ENCODE results near the gene DDX41. TPM values are rescaled to one million over a fixed set of nuclear protein-coding genes. Genes with fewer than 3 reads are reported as not detected.

Gene DDX41
- total and polyA plus RNA-seq, 2 of the 13 experiments (the other 11 are each of a cell fraction or from before 2014, with no cell fraction given), result 62.8 to 105 TPM

DNA sequence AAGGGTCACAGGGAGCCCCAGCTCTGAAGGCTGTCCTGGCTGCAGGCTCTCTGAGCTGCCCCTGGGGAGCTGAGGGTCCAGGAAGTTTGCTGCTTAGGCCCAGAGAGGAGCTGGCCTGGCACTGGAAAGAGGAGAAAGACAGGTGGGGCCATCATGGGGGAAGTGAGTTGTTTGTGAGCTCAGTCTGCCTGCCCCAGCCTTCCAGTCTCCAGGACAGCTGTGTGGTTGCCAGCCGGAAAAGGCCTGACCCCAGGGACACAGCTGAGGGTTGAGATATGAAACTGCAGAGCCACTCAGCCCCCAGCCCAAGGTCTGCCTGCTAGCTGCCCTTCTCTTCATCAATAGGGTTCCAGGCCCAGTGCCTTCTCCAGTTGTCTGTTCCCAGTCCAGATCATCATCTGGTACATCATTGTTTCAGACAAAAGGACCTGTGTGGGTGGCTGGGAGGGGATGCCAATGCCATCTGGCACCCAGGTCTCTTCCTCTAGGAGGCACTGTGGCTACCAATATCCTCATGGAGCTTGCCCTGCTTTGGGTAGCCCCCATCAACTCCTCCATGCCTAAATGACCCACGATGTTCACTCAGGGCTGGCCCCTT is 4.3 kb upstream of the DDX41 start:
- FAIRE-seq (no peak), ATAC-seq (no peak), DNase-seq (ENCODE audit: low spot score) (no peak)
- ChIA-PET CTCF (ENCODE audit: low intra/inter-chr PET ratio, low total read pairs) (no interaction called here), POLR2A (interaction anchor here (1.5 kb wide), 1 partner anchor 24 kb away, joined by 3 read pairs; the partner anchor contains the start of gene PDLIM7)
- H3K79me2 ChIP-seq (ENCODE audit: insufficient read depth, low read length), result peaks cover 5% of the 10 kb centered on the region
- H3K9me3 ChIP-seq (ENCODE audit: low read length), result no peaks in the 10 kb centered on the region
- TF ChIP-seq, protein P1, sequence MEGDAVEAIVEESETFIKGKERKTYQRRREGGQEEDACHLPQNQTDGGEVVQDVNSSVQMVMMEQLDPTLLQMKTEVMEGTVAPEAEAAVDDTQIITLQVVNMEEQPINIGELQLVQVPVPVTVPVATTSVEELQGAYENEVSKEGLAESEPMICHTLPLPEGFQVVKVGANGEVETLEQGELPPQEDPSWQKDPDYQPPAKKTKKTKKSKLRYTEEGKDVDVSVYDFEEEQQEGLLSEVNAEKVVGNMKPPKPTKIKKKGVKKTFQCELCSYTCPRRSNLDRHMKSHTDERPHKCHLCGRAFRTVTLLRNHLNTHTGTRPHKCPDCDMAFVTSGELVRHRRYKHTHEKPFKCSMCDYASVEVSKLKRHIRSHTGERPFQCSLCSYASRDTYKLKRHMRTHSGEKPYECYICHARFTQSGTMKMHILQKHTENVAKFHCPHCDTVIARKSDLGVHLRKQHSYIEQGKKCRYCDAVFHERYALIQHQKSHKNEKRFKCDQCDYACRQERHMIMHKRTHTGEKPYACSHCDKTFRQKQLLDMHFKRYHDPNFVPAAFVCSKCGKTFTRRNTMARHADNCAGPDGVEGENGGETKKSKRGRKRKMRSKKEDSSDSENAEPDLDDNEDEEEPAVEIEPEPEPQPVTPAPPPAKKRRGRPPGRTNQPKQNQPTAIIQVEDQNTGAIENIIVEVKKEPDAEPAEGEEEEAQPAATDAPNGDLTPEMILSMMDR (CRISPR knock-in tag; IDR thresholded peaks at IDR 0.05), result 0 out of 2 replicates have a peak, but pooled peaks have one; percentile 18
- TF ChIP-seq, protein P2, sequence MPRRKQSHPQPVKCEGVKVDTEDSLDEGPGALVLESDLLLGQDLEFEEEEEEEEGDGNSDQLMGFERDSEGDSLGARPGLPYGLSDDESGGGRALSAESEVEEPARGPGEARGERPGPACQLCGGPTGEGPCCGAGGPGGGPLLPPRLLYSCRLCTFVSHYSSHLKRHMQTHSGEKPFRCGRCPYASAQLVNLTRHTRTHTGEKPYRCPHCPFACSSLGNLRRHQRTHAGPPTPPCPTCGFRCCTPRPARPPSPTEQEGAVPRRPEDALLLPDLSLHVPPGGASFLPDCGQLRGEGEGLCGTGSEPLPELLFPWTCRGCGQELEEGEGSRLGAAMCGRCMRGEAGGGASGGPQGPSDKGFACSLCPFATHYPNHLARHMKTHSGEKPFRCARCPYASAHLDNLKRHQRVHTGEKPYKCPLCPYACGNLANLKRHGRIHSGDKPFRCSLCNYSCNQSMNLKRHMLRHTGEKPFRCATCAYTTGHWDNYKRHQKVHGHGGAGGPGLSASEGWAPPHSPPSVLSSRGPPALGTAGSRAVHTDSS (CRISPR knock-in tag; conservative IDR thresholded peaks at IDR 0.05), result no peak
- peaks cover 21 to 55% of the 10 kb centered on the region in 2 experiments for H3K36me3 ChIP-seq (replicated peaks in 1 of 2; ENCODE audit: control insufficient read depth in 1 of 2, insufficient read depth in 2 of 2, low read length in 2 of 2)
- no peak overlapping the region for H3K4me3 ChIP-seq (replicated peaks in 1 of 3; ENCODE audit: insufficient read depth in 1 of 3, low read depth in 2 of 3, low read length in 3 of 3)
- 90% methylated on average over 2 of the region's 2 CpGs for WGBS (ENCODE audit: low lambda C conversion rate)
- no TSS peak for BruUV-seq (replicated peaks)
- no peak overlapping the region for H3K27ac ChIP-seq (ENCODE audit: extremely low read length, insufficient read depth, low read length)
- no peaks in the 10 kb centered on the region; a peak in 1 of 5 replicates for H3K27me3 ChIP-seq (ENCODE audit: control insufficient read depth in 1 of 2, insufficient read depth in 2 of 2, low read length in 2 of 2)
- no peaks in the 10 kb centered on the region for H4K20me1 ChIP-seq (ENCODE audit: insufficient read depth, low read length)
- H3K4me1 ChIP-seq (ENCODE audit: insufficient read depth, low read length), result peaks cover 9% of the 10 kb centered on the region
- intact Hi-C loops (cut with micrococcal nuclease; ENCODE audit: unreplicated experiment) (no loop called here), in situ Hi-C loops (cut with HindIII; ENCODE audit: extremely low pct_ligation_motif_present, low pct_unique_long_range_greater_than_20kb) (no loop called here)
- no peak overlapping the region for H2AFZ ChIP-seq (ENCODE audit: low read length)
- H3K4me2 ChIP-seq (ENCODE audit: low read depth, low read length), result no peak overlapping the region
- H3K9ac ChIP-seq (ENCODE audit: insufficient read depth, low read depth, low read length), result no peak overlapping the region

DNA sequence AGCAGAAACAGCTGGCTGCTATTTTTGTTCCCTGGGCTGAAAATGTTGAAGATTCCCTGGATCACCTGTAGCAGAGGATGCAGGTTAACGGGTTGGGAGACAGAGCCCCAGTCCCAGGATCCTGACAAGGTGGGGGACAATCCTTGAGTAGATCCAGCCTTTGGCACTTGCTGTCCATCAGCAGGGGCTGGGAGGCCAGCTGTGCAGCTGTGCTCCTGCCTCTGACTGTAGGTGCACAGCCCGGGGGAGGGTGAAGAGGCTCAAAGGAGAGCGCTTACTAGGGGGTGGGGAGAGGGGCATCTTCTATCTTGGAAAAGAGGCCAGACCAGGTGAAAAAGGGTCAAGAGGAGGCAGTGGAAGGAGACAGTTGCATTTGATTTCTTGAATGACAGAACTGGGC is 3.5 kb upstream of the DDX41 start:
- intact Hi-C loops (cut with micrococcal nuclease; ENCODE audit: unreplicated experiment) (no loop called here), in situ Hi-C loops (cut with HindIII; ENCODE audit: extremely low pct_ligation_motif_present, low pct_unique_long_range_greater_than_20kb) (no loop called here)
- Histone ChIP-seq H3K36me3 (replicated peaks in 1 of 2; ENCODE audit: control insufficient read depth in 1 of 2, insufficient read depth in 2 of 2, low read length in 2 of 2) (peaks cover 20 to 53% of the 10 kb centered on the region in 2 experiments), H3K9me3 (ENCODE audit: low read length) (no peaks in the 10 kb centered on the region), H3K79me2 (ENCODE audit: insufficient read depth, low read length) (peaks cover 12% of the 10 kb centered on the region), H3K4me2 (ENCODE audit: low read depth, low read length) (no peak overlapping the region), H2AFZ (ENCODE audit: low read length) (no peak overlapping the region), H4K20me1 (ENCODE audit: insufficient read depth, low read length) (no peaks in the 10 kb centered on the region; the same call in 1 of the 2 replicates), H3K27ac (ENCODE audit: extremely low read length, insufficient read depth, low read length) (no peak overlapping the region), H3K9ac (ENCODE audit: insufficient read depth, low read depth, low read length) (no peak overlapping the region), H3K4me3 (replicated peaks in 1 of 3; ENCODE audit: insufficient read depth in 1 of 3, low read depth in 2 of 3, low read length in 3 of 3) (no peak overlapping the region), H3K27me3 (ENCODE audit: control insufficient read depth in 1 of 2, insufficient read depth in 2 of 2, low read length in 2 of 2) (no peaks in the 10 kb centered on the region; a peak in 1 of 5 replicates), H3K4me1 (ENCODE audit: insufficient read depth, low read length) (peaks cover 16% of the 10 kb centered on the region)
- ATAC-seq (no peak), DNase-seq (ENCODE audit: low spot score) (no peak), FAIRE-seq (no peak)
- POLR2A ChIA-PET, result interaction anchor here (1.5 kb wide), 1 partner anchor 23 kb away, joined by 3 read pairs; the partner anchor contains the start of gene PDLIM7
- no TSS peak for BruUV-seq (replicated peaks)
- CTCF ChIA-PET (ENCODE audit: low intra/inter-chr PET ratio, low total read pairs), result no interaction called here
- 97% methylated on average over 3 of the region's 3 CpGs for whole genome bisulfite sequencing (ENCODE audit: low lambda C conversion rate)
- TF ChIP-seq REXO4 (CRISPR knock-in tag; IDR thresholded peaks at IDR 0.05; ENCODE audit: borderline replicate concordance) (no peak), ZNF468 (CRISPR knock-in tag; IDR thresholded peaks at IDR 0.05) (no peak), NFKBIZ (CRISPR knock-in tag; IDR thresholded peaks at IDR 0.05) (no peak), ELF4 (CRISPR knock-in tag; IDR thresholded peaks at IDR 0.05; ENCODE audit: borderline replicate concordance) (no peak), SP5 (CRISPR knock-in tag; IDR thresholded peaks at IDR 0.05; ENCODE audit: borderline replicate concordance, low read depth) (no peak), ZFP36L1 (CRISPR knock-in tag; IDR thresholded peaks at IDR 0.05) (no peak), ZNF292 (CRISPR knock-in tag; IDR thresholded peaks at IDR 0.05; ENCODE audit: borderline replicate concordance, low read depth) (no peak), CBFB (CRISPR knock-in tag; IDR thresholded peaks at IDR 0.05) (no peak), KLF11 (CRISPR knock-in tag; IDR thresholded peaks at IDR 0.05) (no peak)
- TF ChIP-seq, protein P3, sequence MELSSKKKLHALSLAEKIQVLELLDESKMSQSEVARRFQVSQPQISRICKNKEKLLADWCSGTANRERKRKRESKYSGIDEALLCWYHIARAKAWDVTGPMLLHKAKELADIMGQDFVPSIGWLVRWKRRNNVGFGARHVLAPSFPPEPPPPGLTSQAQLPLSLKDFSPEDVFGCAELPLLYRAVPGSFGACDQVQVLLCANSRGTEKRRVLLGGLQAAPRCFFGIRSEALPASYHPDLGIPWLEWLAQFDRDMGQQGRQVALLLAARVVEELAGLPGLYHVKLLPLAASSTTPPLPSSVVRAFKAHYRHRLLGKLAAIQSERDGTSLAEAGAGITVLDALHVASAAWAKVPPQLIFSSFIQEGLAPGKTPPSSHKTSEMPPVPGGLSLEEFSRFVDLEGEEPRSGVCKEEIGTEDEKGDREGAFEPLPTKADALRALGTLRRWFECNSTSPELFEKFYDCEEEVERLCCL (CRISPR knock-in tag; IDR thresholded peaks at IDR 0.05; ENCODE audit: borderline replicate concordance), result no peak

Data from HepG2 (cell line).